WTC11 (cell line): ENCODE data around the gene TMEM81. TPM values are rescaled to one million over a fixed set of nuclear protein-coding genes. Genes with fewer than 3 reads are reported as not detected.

Source experiments
- ATAC-seq: fragments of 200-7000 bp; cut with Tn5 transposase; 2 replicates; pipeline ENCODE4 v1.10.0; 2021; ENCODE audit warnings: mild to moderate bottlenecking, moderate library complexity
- CTCF ChIA-PET: fragments of 300-600 bp; sonication (Branson Sonifier 250); formaldehyde crosslinking; loops from one replicate; lab custom pipeline; 2021; ENCODE audit warnings: antibody characterized with exemption; lab: Charles Lee
- POLR2A ChIA-PET: fragments of 350-600 bp; sonication (Branson Sonifier 250); formaldehyde crosslinking; loops from one replicate; lab custom pipeline; 2021; ENCODE audit warnings: antibody characterized with exemption; lab: Charles Lee
- DNase-seq: peaks from one replicate; pipeline ENCODE4 v3.0.0; 2021; ENCODE audit warnings: low spot score
- H3K27ac Mint-ChIP-seq: 2 replicates; pipeline ENCODE4 v1.8.0; 2021; ENCODE audit warnings: mixed read lengths
- H3K27me3 Mint-ChIP-seq: 2 replicates; pipeline ENCODE4 v1.8.0; 2021; ENCODE audit warnings: low read depth, mild to moderate bottlenecking, moderate library complexity, mixed read lengths
- H3K36me3 Mint-ChIP-seq: 2 replicates; pipeline ENCODE4 v1.8.0; 2021; ENCODE audit warnings: mixed read lengths
- H3K4me1 Mint-ChIP-seq: 2 replicates; pipeline ENCODE4 v1.8.0; 2022; ENCODE audit warnings: mixed read lengths
- H3K4me3 Mint-ChIP-seq: 2 replicates; pipeline ENCODE4 v1.8.0; 2021; ENCODE audit warnings: mild to moderate bottlenecking, moderate library complexity, mixed read lengths
- H3K9me3 Mint-ChIP-seq: 2 replicates; pipeline ENCODE4 v1.8.0; 2021; ENCODE audit warnings: mixed read lengths
- CREB1 ChIP-seq: sonication (generic); formaldehyde crosslinking; IDR thresholded peaks from 2 replicates; pipeline ENCODE4 v1.8.0; 2023; ENCODE audit warnings: mild to moderate bottlenecking, missing genetic modification reagents
- CREM ChIP-seq: sonication (generic); formaldehyde crosslinking; IDR thresholded peaks from 2 replicates; pipeline ENCODE4 v1.8.1; 2022; ENCODE audit warnings: mild to moderate bottlenecking, missing genetic modification reagents, moderate library complexity
- E2F5 ChIP-seq: sonication (generic); formaldehyde crosslinking; IDR thresholded peaks from 2 replicates; pipeline ENCODE4 v1.8.1; 2022; ENCODE audit warnings: mild to moderate bottlenecking, moderate library complexity, missing genetic modification reagents
- ELF4 ChIP-seq: sonication (generic); formaldehyde crosslinking; IDR thresholded peaks from 2 replicates; pipeline ENCODE4 v1.8.1; 2022; ENCODE audit warnings: low read depth, mild to moderate bottlenecking, moderate library complexity, missing genetic modification reagents
- EMX1 ChIP-seq: fragments of 250-450 bp; sonication (Bioruptor Pico); IDR thresholded peaks from 2 replicates; pipeline ENCODE4 v1.8.0; 2021; ENCODE audit warnings: mild to moderate bottlenecking
- FOXK1 ChIP-seq: sonication (generic); formaldehyde crosslinking; IDR thresholded peaks from 2 replicates; pipeline ENCODE4 v1.8.0; 2022; ENCODE audit warnings: mild to moderate bottlenecking, moderate library complexity, missing genetic modification reagents
- GRHL2 ChIP-seq: fragments of 250-450 bp; sonication (Bioruptor Pico); IDR thresholded peaks from 2 replicates; pipeline ENCODE4 v1.8.0; 2022; ENCODE audit warnings: mild to moderate bottlenecking, moderate library complexity; ENCODE audit not compliant: insufficient replicate concordance, severe bottlenecking
- IRF2 ChIP-seq: sonication (generic); formaldehyde crosslinking; IDR thresholded peaks from 2 replicates; pipeline ENCODE4 v1.8.0; 2022; ENCODE audit warnings: low read depth, missing genetic modification reagents, borderline replicate concordance
- JAZF1 ChIP-seq: fragments of 250-450 bp; sonication (Bioruptor Pico); IDR thresholded peaks from 2 replicates; pipeline ENCODE4 v1.9.0; 2021; ENCODE audit warnings: moderate library complexity, mild to moderate bottlenecking, inconsistent platforms
- JUN ChIP-seq: sonication (generic); formaldehyde crosslinking; IDR thresholded peaks from 2 replicates; pipeline ENCODE4 v1.8.0; 2023; ENCODE audit warnings: mild to moderate bottlenecking, missing genetic modification reagents
- MXD4 ChIP-seq: fragments of 250-450 bp; sonication (Bioruptor Pico); IDR thresholded peaks from 2 replicates; pipeline ENCODE4 v1.8.0; 2021; ENCODE audit warnings: mild to moderate bottlenecking, moderate library complexity, borderline replicate concordance
- NFATC4 ChIP-seq: fragments of 250-450 bp; sonication (Bioruptor Pico); IDR thresholded peaks from 2 replicates; pipeline ENCODE4 v1.9.0; 2021; ENCODE audit warnings: mild to moderate bottlenecking
- NR2C2 ChIP-seq: sonication (generic); formaldehyde crosslinking; IDR thresholded peaks from 2 replicates; pipeline ENCODE4 v1.8.0; 2022; ENCODE audit warnings: mild to moderate bottlenecking, missing genetic modification reagents
- SMAD4 ChIP-seq: sonication (generic); formaldehyde crosslinking; IDR thresholded peaks from 2 replicates; pipeline ENCODE4 v1.8.0; 2022; ENCODE audit warnings: mild to moderate bottlenecking, missing genetic modification reagents
- SP1 ChIP-seq: sonication (generic); formaldehyde crosslinking; conservative IDR thresholded peaks from 2 replicates; pipeline ENCODE4 v1.8.1; 2022; ENCODE audit warnings: missing genetic modification reagents
- TEAD1 ChIP-seq: sonication (generic); formaldehyde crosslinking; IDR thresholded peaks from 2 replicates; pipeline ENCODE4 v1.8.0; 2022; ENCODE audit warnings: mild to moderate bottlenecking, missing genetic modification reagents
- TEAD4 ChIP-seq: sonication (generic); formaldehyde crosslinking; IDR thresholded peaks from 2 replicates; pipeline ENCODE4 v1.8.0; 2022; ENCODE audit warnings: mild to moderate bottlenecking, missing genetic modification reagents
- ZBTB21 ChIP-seq: sonication (generic); formaldehyde crosslinking; IDR thresholded peaks from 2 replicates; pipeline ENCODE4 v1.8.1; 2023; ENCODE audit warnings: mild to moderate bottlenecking, missing genetic modification reagents, borderline replicate concordance
- ZNF121 ChIP-seq: sonication (generic); formaldehyde crosslinking; IDR thresholded peaks from 2 replicates; pipeline ENCODE4 v1.8.0; 2023; ENCODE audit warnings: missing genetic modification reagents
- ZNF219 ChIP-seq: sonication (generic); formaldehyde crosslinking; IDR thresholded peaks from 2 replicates; pipeline ENCODE4 v1.8.0; 2023; ENCODE audit warnings: missing genetic modification reagents, mild to moderate bottlenecking, borderline replicate concordance
- ZNF232 ChIP-seq: sonication (generic); formaldehyde crosslinking; IDR thresholded peaks from 2 replicates; pipeline ENCODE4 v1.8.0; 2022; ENCODE audit warnings: mild to moderate bottlenecking, missing genetic modification reagents
- ZNF423 ChIP-seq: fragments of 250-450 bp; sonication (Bioruptor Pico); IDR thresholded peaks from 2 replicates; pipeline ENCODE4 v2.1.2; 2022; ENCODE audit warnings: mild to moderate bottlenecking, moderate library complexity
- total RNA-seq: library from RNA; stranded (reverse); gene quantifications from 3 replicates; pipeline ENCODE4 v1.2.3, GENCODE V29; 2021
- TF ChIP-seq, protein P1 (sequence below): fragments of 250-450 bp; sonication (Bioruptor Pico); IDR thresholded peaks from 2 replicates; pipeline ENCODE4 v2.1.2; 2022; ENCODE audit warnings: mild to moderate bottlenecking, moderate library complexity
- TF ChIP-seq, protein P2 (sequence below): sonication (generic); formaldehyde crosslinking; IDR thresholded peaks from 2 replicates; pipeline ENCODE4 v1.8.0; 2022; ENCODE audit warnings: mild to moderate bottlenecking, missing genetic modification reagents
- TF ChIP-seq, protein P3 (sequence below): fragments of 250-450 bp; sonication (Bioruptor Pico); conservative IDR thresholded peaks from 2 replicates; pipeline ENCODE4 v1.9.0; 2021; ENCODE audit warnings: mild to moderate bottlenecking

The TMEM81 gene
- total RNA-seq, 1 experiment from 2014 or later: 7.5 TPM

GRCh38 chr1:205044741-205045140 lies 39.5 kb downstream of the TMEM81 start:
- DNase-seq (peak; percentile 34), ATAC-seq (no peak)
- POLR2A ChIA-PET: no interaction called here
- no peak for TF ChIP-seq FOXK1 (CRISPR knock-in tag)
- no peak for TF ChIP-seq ZNF232 (CRISPR knock-in tag)
- TF ChIP-seq SP1: no peak
- TF ChIP-seq CREM (CRISPR knock-in tag): peak; percentile 38; the same call in 1 of the 2 replicates
- no peak for TF ChIP-seq EMX1 (CRISPR knock-in tag)
- TF ChIP-seq, protein P1, sequence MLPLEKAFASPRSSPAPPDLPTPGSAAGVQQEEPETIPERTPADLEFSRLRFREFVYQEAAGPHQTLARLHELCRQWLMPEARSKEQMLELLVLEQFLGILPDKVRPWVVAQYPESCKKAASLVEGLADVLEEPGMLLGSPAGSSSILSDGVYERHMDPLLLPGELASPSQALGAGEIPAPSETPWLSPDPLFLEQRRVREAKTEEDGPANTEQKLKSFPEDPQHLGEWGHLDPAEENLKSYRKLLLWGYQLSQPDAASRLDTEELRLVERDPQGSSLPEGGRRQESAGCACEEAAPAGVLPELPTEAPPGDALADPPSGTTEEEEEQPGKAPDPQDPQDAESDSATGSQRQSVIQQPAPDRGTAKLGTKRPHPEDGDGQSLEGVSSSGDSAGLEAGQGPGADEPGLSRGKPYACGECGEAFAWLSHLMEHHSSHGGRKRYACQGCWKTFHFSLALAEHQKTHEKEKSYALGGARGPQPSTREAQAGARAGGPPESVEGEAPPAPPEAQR: no peak
- TF ChIP-seq E2F5 (CRISPR knock-in tag): no peak
- TF ChIP-seq ELF4: no peak
- no peak; the same call in 1 of the 2 replicates for TF ChIP-seq ZNF423 (CRISPR knock-in tag)
- TF ChIP-seq JUN: no peak
- TF ChIP-seq, protein P2, sequence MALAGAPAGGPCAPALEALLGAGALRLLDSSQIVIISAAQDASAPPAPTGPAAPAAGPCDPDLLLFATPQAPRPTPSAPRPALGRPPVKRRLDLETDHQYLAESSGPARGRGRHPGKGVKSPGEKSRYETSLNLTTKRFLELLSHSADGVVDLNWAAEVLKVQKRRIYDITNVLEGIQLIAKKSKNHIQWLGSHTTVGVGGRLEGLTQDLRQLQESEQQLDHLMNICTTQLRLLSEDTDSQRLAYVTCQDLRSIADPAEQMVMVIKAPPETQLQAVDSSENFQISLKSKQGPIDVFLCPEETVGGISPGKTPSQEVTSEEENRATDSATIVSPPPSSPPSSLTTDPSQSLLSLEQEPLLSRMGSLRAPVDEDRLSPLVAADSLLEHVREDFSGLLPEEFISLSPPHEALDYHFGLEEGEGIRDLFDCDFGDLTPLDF (CRISPR knock-in tag): no peak
- no peak for TF ChIP-seq JAZF1 (CRISPR knock-in tag)
- no peak for TF ChIP-seq ZNF219
- no peak for TF ChIP-seq NFATC4 (CRISPR knock-in tag)
- peak; percentile 62; the same call in 1 of the 2 replicates for TF ChIP-seq SMAD4 (CRISPR knock-in tag)
- no peak for TF ChIP-seq NR2C2 (CRISPR knock-in tag)
- 0 out of 2 replicates have a peak, but pooled peaks have one; percentile 25 for TF ChIP-seq TEAD4 (CRISPR knock-in tag)
- no peak for TF ChIP-seq IRF2 (CRISPR knock-in tag)
- TF ChIP-seq ZBTB21 (CRISPR knock-in tag): no peak
- no peak for TF ChIP-seq TEAD1
- no peak for TF ChIP-seq MXD4
- no peak for TF ChIP-seq GRHL2 (CRISPR knock-in tag)
- TF ChIP-seq ZNF121 (CRISPR knock-in tag): no peak
- 0 out of 2 replicates have a peak, but pooled peaks have one; percentile 20 for TF ChIP-seq CREB1
- TF ChIP-seq, protein P3, sequence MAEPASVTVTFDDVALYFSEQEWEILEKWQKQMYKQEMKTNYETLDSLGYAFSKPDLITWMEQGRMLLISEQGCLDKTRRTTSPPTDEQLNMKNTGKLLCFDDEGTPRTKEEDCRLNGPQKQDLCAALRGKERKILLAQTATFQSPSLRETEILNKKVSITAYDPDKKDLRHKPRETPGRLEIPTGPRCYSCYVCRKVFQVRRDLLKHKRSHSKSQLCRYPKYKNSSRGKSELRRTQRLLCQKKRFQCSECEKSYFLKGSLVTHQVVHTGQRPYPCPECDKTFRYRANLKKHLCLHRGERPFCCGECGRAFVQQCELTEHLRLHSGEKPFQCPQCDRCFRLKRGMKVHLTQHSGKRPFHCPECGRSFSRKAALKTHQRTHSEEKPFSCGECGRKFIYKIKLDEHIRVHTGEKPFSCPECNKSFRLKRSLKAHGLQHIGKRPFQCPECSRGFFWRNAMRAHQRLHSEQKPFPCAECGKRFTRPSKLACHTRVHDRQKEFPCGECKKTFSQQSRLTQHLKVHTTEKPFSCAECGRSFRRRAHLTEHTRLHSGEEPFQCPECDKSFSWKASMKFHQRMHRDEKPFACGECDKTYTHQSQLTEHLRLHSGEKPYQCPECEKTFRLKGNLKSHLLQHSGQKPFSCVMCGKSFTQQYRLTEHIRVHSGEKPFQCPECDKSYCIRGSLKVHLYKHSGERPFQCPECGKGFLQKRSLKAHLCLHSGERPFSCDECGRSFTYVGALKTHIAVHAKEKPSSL: no peak
- H3K36me3 Mint-ChIP-seq: no peaks in the 10 kb centered on the region
- no peak overlapping the region for H3K27ac Mint-ChIP-seq
- H3K4me1 Mint-ChIP-seq: peaks cover 33% of the 10 kb centered on the region
- H3K9me3 Mint-ChIP-seq: no peaks in the 10 kb centered on the region
- CTCF ChIA-PET: interaction anchor here (1.1 to 8.8 kb wide), 5 partner anchors 8 to 69 kb away, joined by 3 to 90 read pairs (median 6); no protein-coding TSS in a partner anchor
- peaks cover 41% of the 10 kb centered on the region for H3K27me3 Mint-ChIP-seq
- H3K4me3 Mint-ChIP-seq: no peak overlapping the region
